GM15510 (cell line): Measurements from ENCODE around the gene CBLN3.

Experiments
- POLR2A ChIP-seq: IDR thresholded peaks from 3 replicates; pipeline ENCODE4 v1.6.1; 2011; ENCODE audit warnings: borderline replicate concordance; ENCODE audit not compliant: insufficient read length; ENCODE audit errors: extremely low read depth

The CBLN3 gene

GRCh38 chr14:24441904-24442239 lies 12.4 kb upstream of the CBLN3 start:
- TF ChIP-seq POLR2A, result no peak

- TF ChIP-seq POLR2A, result no peak
These were observed 12.0 kb upstream of the CBLN3 start for GRCh38 chr14:24441485-24441884.

- TF ChIP-seq POLR2A, result no peak
These were observed 11.3 kb upstream of the CBLN3 start for GRCh38 chr14:24440606-24441399.

- TF ChIP-seq POLR2A, result no peak
These were observed 10.6 kb upstream of the CBLN3 start for GRCh38 chr14:24439830-24440605.

- TF ChIP-seq POLR2A, result no peak
These were observed 9.8 kb upstream of the CBLN3 start for GRCh38 chr14:24439257-24439656.

- TF ChIP-seq POLR2A, result no peak
These were observed 9.0 kb upstream of the CBLN3 start for GRCh38 chr14:24438223-24439097.

- TF ChIP-seq POLR2A, result no peak
These were observed 8.2 kb upstream of the CBLN3 start for GRCh38 chr14:24437736-24438067.

GRCh38 chr14:24437020-24437735 lies 7.7 kb upstream of the CBLN3 start:
- no peak for TF ChIP-seq POLR2A

- no peak for TF ChIP-seq POLR2A
These were observed 7.0 kb upstream of the CBLN3 start for GRCh38 chr14:24436355-24437019.

- no peak for TF ChIP-seq POLR2A
These were observed 6.5 kb upstream of the CBLN3 start for GRCh38 chr14:24435998-24436354.

GRCh38 chr14:24435192-24435810 lies 5.8 kb upstream of the CBLN3 start:
- no peak for TF ChIP-seq POLR2A

- no peak for TF ChIP-seq POLR2A
These were observed 5.2 kb upstream of the CBLN3 start for GRCh38 chr14:24434676-24435075.

- TF ChIP-seq POLR2A, result no peak
These were observed 4.6 kb upstream of the CBLN3 start for GRCh38 chr14:24434036-24434435.
